GM12864 (cell line): ENCODE data around the gene PSKH1.

Experiments used
- DNase-seq: peaks from one replicate; pipeline ENCODE4 v3.0.0-alpha.2; 2011; ENCODE audit warnings: low read depth
- H3K4me3 ChIP-seq: 2 replicates; pipeline ENCODE4 v1.5.1; 2011; ENCODE audit warnings: mild to moderate bottlenecking, low read depth, low read length, control low read depth
- CTCF ChIP-seq: IDR thresholded peaks from 2 replicates; pipeline ENCODE4 v1.5.1; 2011; ENCODE audit warnings: low read depth, mild to moderate bottlenecking, moderate library complexity, low read length, control low read depth, inconsistent platforms; ENCODE audit errors: missing control alignments

PSKH1 gene

GRCh38 chr16:67885976-67886375 is 7.1 kb upstream of the PSKH1 start:
- no peak overlapping the region for H3K4me3 ChIP-seq
- DNase-seq, result no peak
- no peak for TF ChIP-seq CTCF

GRCh38 chr16:67886387-67886786 is 6.7 kb upstream of the PSKH1 start:
- no peak overlapping the region for H3K4me3 ChIP-seq
- DNase-seq, result no peak
- TF ChIP-seq CTCF, result no peak

GRCh38 chr16:67888331-67888730 is 4.7 kb upstream of the PSKH1 start:
- H3K4me3 ChIP-seq, result no peak overlapping the region
- DNase-seq, result no peak
- TF ChIP-seq CTCF, result no peak

- no peak for DNase-seq
- TF ChIP-seq CTCF, result no peak
Observed at GRCh38 chr16:67892375-67892774, 679 bp upstream of the PSKH1 start.

GRCh38 chr16:67893743-67894399 is 817 bp downstream of the PSKH1 start:
- no peak for TF ChIP-seq CTCF
- peak overlapping the region; percentile 86 for H3K4me3 ChIP-seq
- DNase-seq, result no peak

More at GRCh38 chr16:67892375-67892774, 679 bp upstream of the PSKH1 start:
- peak overlapping the region; percentile 55; the same call in 1 of the 2 replicates for H3K4me3 ChIP-seq

GRCh38 chr16:67897231-67897630 is 4.2 kb downstream of the PSKH1 start:
- TF ChIP-seq CTCF, result no peak
- DNase-seq, result no peak
- H3K4me3 ChIP-seq, result no peak overlapping the region

- TF ChIP-seq CTCF, result no peak
- H3K4me3 ChIP-seq, result no peak overlapping the region
- no peak for DNase-seq
Observed at GRCh38 chr16:67901734-67902133, 8.7 kb downstream of the PSKH1 start.
